A549 (cell line): ENCODE results near the gene OR13F1. TPM values are rescaled to one million over a fixed set of nuclear protein-coding genes. Genes with fewer than 3 reads are reported as not detected.

ENCODE experiments used
- ATAC-seq, 2 experiments: fragments of 200-7000 bp in 1 of 2; fragments of >200 bp in 1 of 2; cut with Nextera tagmentation in 1 of 2; cut with Tn5 transposase in 1 of 2; 3 replicates each; pipeline versions ENCODE4 v1.8.0 to v1.9.1; 2018 to 2020; ENCODE audit warnings: mild to moderate bottlenecking in 1 of 2, moderate library complexity in 1 of 2
- CTCF ChIA-PET: fragments of 300-600 bp; sonication (Branson Sonifier 250); formaldehyde crosslinking; extraction: SDS; loops from one replicate; lab custom pipeline; 2021; ENCODE audit warnings: antibody characterized with exemption, inconsistent platforms; lab: Yijun Ruan, JAX
- POLR2A ChIA-PET: fragments of 350-600 bp; formaldehyde crosslinking; extraction: SDS; loops from one replicate; lab custom pipeline; 2021; ENCODE audit warnings: antibody characterized with exemption, inconsistent platforms; lab: Yijun Ruan, JAX
- DNase-seq, 2 experiments: peaks; one replicate each; pipeline versions ENCODE4 v3.0.0 to v3.0.0-alpha.2; 2011 to 2016; ENCODE audit warnings: low read depth in 1 of 2, low spot score in 1 of 2
- FAIRE-seq: peaks from 2 replicates; lab custom pipeline; 2011; peaks lifted over from hg19 to GRCh38; lab: Jason Lieb, UNC
- H3K27ac ChIP-seq, 2 experiments: fragments of >200 bp; sonication (Bioruptor Twin); formaldehyde crosslinking; 3 replicates each; pipeline ENCODE4 v1.5.1; 2016 to 2017
- H3K4me1 ChIP-seq: fragments of >200 bp; sonication (Bioruptor Twin); formaldehyde crosslinking; 3 replicates; pipeline ENCODE4 v1.6.1; 2016
- H3K4me2 ChIP-seq: fragments of >200 bp; sonication (Bioruptor Twin); formaldehyde crosslinking; 3 replicates; pipeline ENCODE4 v1.6.1; 2016
- H3K4me3 ChIP-seq: fragments of >200 bp; sonication (Bioruptor Twin); formaldehyde crosslinking; 3 replicates; pipeline ENCODE4 v1.5.1; 2016
- H3K9me3 ChIP-seq: fragments of >200 bp; sonication (Bioruptor Twin); formaldehyde crosslinking; 3 replicates; pipeline ENCODE4 v1.6.1; 2016
- CBX8 ChIP-seq: fragments of 200-600 bp; sonication (generic); IDR thresholded peaks from 2 replicates; pipeline ENCODE4 v1.6.1; 2016
- EHMT2 ChIP-seq: fragments of 200-600 bp; sonication (generic); IDR thresholded peaks from 2 replicates; pipeline ENCODE4 v1.6.1; 2016; ENCODE audit warnings: antibody characterized with exemption, low read depth, mild to moderate bottlenecking, moderate library complexity
- EP300 ChIP-seq, 2 experiments: fragments of >200 bp; sonication (Bioruptor Twin); formaldehyde crosslinking; IDR thresholded peaks; 2 replicates in 1 of 2; 3 replicates in 1 of 2; pipeline ENCODE4 v1.6.1; 2016 to 2017
- FOXS1 ChIP-seq: fragments of 250-450 bp; sonication (Bioruptor Pico); IDR thresholded peaks from 2 replicates; pipeline ENCODE4 v1.5.0; 2020; ENCODE audit warnings: mild to moderate bottlenecking, moderate library complexity
- HOXB13 ChIP-seq: fragments of 250-450 bp; sonication (Bioruptor Pico); IDR thresholded peaks from 2 replicates; pipeline ENCODE4 v1.5.0; 2020; ENCODE audit warnings: low read depth, mild to moderate bottlenecking, moderate library complexity
- HOXB5 ChIP-seq: fragments of 250-450 bp; sonication (Bioruptor Pico); IDR thresholded peaks from 2 replicates; pipeline ENCODE4 v1.5.0; 2020; ENCODE audit warnings: mild to moderate bottlenecking, moderate library complexity
- JUN ChIP-seq, 2 experiments: fragments of >200 bp; sonication (Bioruptor Twin); formaldehyde crosslinking; IDR thresholded peaks; 2 replicates in 1 of 2; 3 replicates in 1 of 2; pipeline ENCODE4 v1.6.1; 2016 to 2017
- JUNB ChIP-seq: fragments of >200 bp; sonication (Bioruptor Twin); formaldehyde crosslinking; IDR thresholded peaks from 2 replicates; pipeline ENCODE4 v1.6.1; 2016
- KDM1A ChIP-seq: fragments of 200-600 bp; sonication (generic); IDR thresholded peaks from 2 replicates; pipeline ENCODE4 v1.6.1; 2016; ENCODE audit warnings: low read depth, mild to moderate bottlenecking
- MAFK ChIP-seq: fragments of 450-650 bp; IDR thresholded peaks from 2 replicates; pipeline ENCODE4 v1.6.1; 2014; ENCODE audit not compliant: partially characterized antibody
- NPAS2 ChIP-seq: fragments of 250-450 bp; sonication (Bioruptor Pico); IDR thresholded peaks from 2 replicates; pipeline ENCODE4 v1.8.0; 2022; ENCODE audit warnings: mild to moderate bottlenecking, moderate library complexity, borderline replicate concordance
- POLR2A ChIP-seq: IDR thresholded peaks from 2 replicates; pipeline ENCODE4 v1.6.1; 2012; ENCODE audit warnings: mild to moderate bottlenecking, low read length
- RAD21 ChIP-seq, 2 experiments: fragments of >200 bp in 1 of 2; sonication (Bioruptor Twin) in 1 of 2; formaldehyde crosslinking in 1 of 2; IDR thresholded peaks in 1 of 2; conservative IDR thresholded peaks in 1 of 2; 2 replicates in 1 of 2; 3 replicates in 1 of 2; pipeline ENCODE4 v1.6.1; 2012 to 2018; ENCODE audit warnings: inconsistent platforms in 1 of 2
- RFX5 ChIP-seq: fragments of 450-650 bp; IDR thresholded peaks from 2 replicates; pipeline ENCODE4 v1.7.1; 2014; ENCODE audit warnings: antibody characterized with exemption, mild to moderate bottlenecking, moderate library complexity
- ZSCAN20 ChIP-seq: fragments of 250-450 bp; sonication (Bioruptor Pico); IDR thresholded peaks from 2 replicates; pipeline ENCODE4 v1.8.0; 2022; ENCODE audit warnings: mild to moderate bottlenecking, moderate library complexity
- WGBS: methylation state at CpG from one replicate; pipeline ENCODE4 v1.1.6; 2017; ENCODE audit errors: missing lambda C conversion rate; 5-methylcytosine and 5-hydroxymethylcytosine counted together
- polyA plus RNA-seq, 4 experiments: library from polyadenylated mRNA; depleted of rRNA in 3 of 4; stranded (reverse); fragments of >200 nt; fragmentation: RNase III in 1 of 4; extraction: RNeasy Plus Mini Kit Qiagen cat#74134 plus additional on column Dnase treatment in 1 of 4; gene quantifications; 2 replicates in 3 of 4; 3 replicates in 1 of 4; pipeline ENCODE4 v1.2.3, GENCODE V29; 2011 to 2017
- TF ChIP-seq, protein P1 (sequence below): fragments of >200 bp; sonication (Bioruptor Twin); formaldehyde crosslinking; IDR thresholded peaks from 3 replicates; pipeline ENCODE4 v1.5.1; 2016
- TF ChIP-seq, protein P2 (sequence below): fragments of 200-600 bp; sonication (generic); IDR thresholded peaks from 2 replicates; pipeline ENCODE4 v1.6.1; 2016; ENCODE audit warnings: antibody characterized with exemption, mild to moderate bottlenecking, moderate library complexity
- TF ChIP-seq, protein P3 (sequence below): fragments of 450-650 bp; IDR thresholded peaks from 2 replicates; pipeline ENCODE4 v1.6.1; 2014; ENCODE audit warnings: antibody characterized with exemption
- TF ChIP-seq, protein P4 (sequence below): fragments of >200 bp; sonication (Bioruptor Twin); formaldehyde crosslinking; IDR thresholded peaks from 3 replicates; pipeline ENCODE4 v1.6.1; 2016

Gene OR13F1
- polyA plus RNA-seq, 2 of the 4 experiments (the other 2 are of a cell fraction), result not detected

DNA sequence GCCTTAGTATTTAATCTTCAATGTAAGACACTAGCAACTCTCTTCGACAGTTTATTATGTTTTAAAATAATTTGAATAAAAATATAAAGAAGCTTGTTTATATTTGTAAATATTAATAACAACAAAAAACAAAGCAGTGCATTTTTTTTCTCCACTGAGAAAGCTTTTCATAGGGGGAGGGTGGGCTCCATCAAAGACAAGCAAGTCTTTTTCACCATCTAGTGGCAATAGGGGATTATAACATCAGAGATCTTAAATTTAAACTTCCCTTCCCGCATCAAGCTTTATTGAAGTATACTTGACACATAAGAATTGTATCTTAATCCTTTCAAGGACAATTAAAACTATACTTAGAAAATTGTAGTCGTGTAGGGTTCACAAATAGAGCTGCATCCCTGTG is 9.3 kb upstream of the OR13F1 start:
- ATAC-seq (no peak), FAIRE-seq (no peak), DNase-seq (peak in 1 of 2 experiments; percentile 18)
- Histone ChIP-seq H3K4me3 (no peak overlapping the region), H3K4me2 (no peak overlapping the region), H3K4me1 (no peaks in the 10 kb centered on the region), H3K9me3 (no peaks in the 10 kb centered on the region), H3K27ac (no peak overlapping the region)
- TF ChIP-seq, protein P1, sequence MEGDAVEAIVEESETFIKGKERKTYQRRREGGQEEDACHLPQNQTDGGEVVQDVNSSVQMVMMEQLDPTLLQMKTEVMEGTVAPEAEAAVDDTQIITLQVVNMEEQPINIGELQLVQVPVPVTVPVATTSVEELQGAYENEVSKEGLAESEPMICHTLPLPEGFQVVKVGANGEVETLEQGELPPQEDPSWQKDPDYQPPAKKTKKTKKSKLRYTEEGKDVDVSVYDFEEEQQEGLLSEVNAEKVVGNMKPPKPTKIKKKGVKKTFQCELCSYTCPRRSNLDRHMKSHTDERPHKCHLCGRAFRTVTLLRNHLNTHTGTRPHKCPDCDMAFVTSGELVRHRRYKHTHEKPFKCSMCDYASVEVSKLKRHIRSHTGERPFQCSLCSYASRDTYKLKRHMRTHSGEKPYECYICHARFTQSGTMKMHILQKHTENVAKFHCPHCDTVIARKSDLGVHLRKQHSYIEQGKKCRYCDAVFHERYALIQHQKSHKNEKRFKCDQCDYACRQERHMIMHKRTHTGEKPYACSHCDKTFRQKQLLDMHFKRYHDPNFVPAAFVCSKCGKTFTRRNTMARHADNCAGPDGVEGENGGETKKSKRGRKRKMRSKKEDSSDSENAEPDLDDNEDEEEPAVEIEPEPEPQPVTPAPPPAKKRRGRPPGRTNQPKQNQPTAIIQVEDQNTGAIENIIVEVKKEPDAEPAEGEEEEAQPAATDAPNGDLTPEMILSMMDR, result peak; percentile 30; the same call in 2 of the 3 replicates
- TF ChIP-seq CBX8 (no peak), RAD21 (conservative IDR thresholded peaks at IDR 0.05 in 1 of 2, IDR thresholded peaks at IDR 0.05 in 1 of 2) (peak; percentile 41 to 44; a peak in 3 of 5 replicates)
- ChIA-PET CTCF (interaction anchor here (0.6 to 1.0 kb wide), 3 partner anchors 9 to 1164 kb away, joined by 3 read pairs; no protein-coding TSS in a partner anchor), POLR2A (no interaction called here)
- 28% methylated on average over 3 of the region's 3 CpGs for WGBS

DNA sequence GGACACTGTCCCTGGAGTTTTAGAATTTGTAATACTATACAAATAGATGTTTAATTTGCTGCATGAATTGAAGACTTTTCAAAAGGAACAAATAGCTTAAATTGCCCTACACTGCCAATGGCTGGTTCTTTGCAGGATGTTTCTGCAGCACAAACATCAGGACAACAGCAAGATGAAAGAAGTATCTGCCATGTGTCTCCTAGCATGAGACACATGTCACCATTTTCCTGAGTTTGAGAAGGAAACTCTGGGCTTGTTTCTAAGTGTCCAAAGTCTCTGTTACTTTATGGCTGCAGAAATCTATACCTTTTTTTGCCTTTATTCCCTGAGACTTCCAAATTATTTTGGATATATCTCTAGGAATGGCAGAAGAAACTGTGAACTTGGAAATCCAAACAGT is 623 bp upstream of the OR13F1 start:
- POLR2A ChIA-PET, result no interaction called here
- Histone ChIP-seq H3K4me3 (no peak overlapping the region), H3K27ac (no peak overlapping the region), H3K9me3 (no peaks in the 10 kb centered on the region), H3K4me1 (no peaks in the 10 kb centered on the region)
- DNase-seq, result no peak
- no peak for FAIRE-seq
- CTCF ChIA-PET, result no interaction called here
- no peak for ATAC-seq
- TF ChIP-seq HOXB13 (CRISPR knock-in tag), result no peak
- TF ChIP-seq RFX5, result no peak
- TF ChIP-seq MAFK, result no peak
- no peak for TF ChIP-seq EP300 (IDR thresholded peaks at IDR 0.05)
- no peak for TF ChIP-seq JUN (IDR thresholded peaks at IDR 0.05)
- TF ChIP-seq HOXB5 (CRISPR knock-in tag), result no peak
- TF ChIP-seq, protein P2, sequence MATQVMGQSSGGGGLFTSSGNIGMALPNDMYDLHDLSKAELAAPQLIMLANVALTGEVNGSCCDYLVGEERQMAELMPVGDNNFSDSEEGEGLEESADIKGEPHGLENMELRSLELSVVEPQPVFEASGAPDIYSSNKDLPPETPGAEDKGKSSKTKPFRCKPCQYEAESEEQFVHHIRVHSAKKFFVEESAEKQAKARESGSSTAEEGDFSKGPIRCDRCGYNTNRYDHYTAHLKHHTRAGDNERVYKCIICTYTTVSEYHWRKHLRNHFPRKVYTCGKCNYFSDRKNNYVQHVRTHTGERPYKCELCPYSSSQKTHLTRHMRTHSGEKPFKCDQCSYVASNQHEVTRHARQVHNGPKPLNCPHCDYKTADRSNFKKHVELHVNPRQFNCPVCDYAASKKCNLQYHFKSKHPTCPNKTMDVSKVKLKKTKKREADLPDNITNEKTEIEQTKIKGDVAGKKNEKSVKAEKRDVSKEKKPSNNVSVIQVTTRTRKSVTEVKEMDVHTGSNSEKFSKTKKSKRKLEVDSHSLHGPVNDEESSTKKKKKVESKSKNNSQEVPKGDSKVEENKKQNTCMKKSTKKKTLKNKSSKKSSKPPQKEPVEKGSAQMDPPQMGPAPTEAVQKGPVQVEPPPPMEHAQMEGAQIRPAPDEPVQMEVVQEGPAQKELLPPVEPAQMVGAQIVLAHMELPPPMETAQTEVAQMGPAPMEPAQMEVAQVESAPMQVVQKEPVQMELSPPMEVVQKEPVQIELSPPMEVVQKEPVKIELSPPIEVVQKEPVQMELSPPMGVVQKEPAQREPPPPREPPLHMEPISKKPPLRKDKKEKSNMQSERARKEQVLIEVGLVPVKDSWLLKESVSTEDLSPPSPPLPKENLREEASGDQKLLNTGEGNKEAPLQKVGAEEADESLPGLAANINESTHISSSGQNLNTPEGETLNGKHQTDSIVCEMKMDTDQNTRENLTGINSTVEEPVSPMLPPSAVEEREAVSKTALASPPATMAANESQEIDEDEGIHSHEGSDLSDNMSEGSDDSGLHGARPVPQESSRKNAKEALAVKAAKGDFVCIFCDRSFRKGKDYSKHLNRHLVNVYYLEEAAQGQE, result no peak
- no peak for TF ChIP-seq NPAS2 (CRISPR knock-in tag)
- TF ChIP-seq, protein P3, sequence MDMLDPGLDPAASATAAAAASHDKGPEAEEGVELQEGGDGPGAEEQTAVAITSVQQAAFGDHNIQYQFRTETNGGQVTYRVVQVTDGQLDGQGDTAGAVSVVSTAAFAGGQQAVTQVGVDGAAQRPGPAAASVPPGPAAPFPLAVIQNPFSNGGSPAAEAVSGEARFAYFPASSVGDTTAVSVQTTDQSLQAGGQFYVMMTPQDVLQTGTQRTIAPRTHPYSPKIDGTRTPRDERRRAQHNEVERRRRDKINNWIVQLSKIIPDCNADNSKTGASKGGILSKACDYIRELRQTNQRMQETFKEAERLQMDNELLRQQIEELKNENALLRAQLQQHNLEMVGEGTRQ, result no peak
- no peak for TF ChIP-seq JUNB
- TF ChIP-seq, protein P4, sequence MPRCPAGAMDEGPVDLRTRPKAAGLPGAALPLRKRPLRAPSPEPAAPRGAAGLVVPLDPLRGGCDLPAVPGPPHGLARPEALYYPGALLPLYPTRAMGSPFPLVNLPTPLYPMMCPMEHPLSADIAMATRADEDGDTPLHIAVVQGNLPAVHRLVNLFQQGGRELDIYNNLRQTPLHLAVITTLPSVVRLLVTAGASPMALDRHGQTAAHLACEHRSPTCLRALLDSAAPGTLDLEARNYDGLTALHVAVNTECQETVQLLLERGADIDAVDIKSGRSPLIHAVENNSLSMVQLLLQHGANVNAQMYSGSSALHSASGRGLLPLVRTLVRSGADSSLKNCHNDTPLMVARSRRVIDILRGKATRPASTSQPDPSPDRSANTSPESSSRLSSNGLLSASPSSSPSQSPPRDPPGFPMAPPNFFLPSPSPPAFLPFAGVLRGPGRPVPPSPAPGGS, result no peak
- no peak for TF ChIP-seq EHMT2
- no peak for TF ChIP-seq POLR2A
- TF ChIP-seq ZSCAN20, result no peak
- no peak for TF ChIP-seq CBX8
- TF ChIP-seq FOXS1, result no peak
- TF ChIP-seq KDM1A, result no peak
- TF ChIP-seq, all 56 proteins: peak for 0
- H3K4me2 ChIP-seq, result no peak overlapping the region
